GM23248 (cell line): ENCODE measurements around the gene ANTXRL. TPM values are rescaled to one million over a fixed set of nuclear protein-coding genes. Genes with fewer than 3 reads are reported as not detected.

ENCODE experiments used
- polyA plus RNA-seq: library from polyadenylated mRNA; unstranded; fragments of >200 nt; fragmentation: Nextera tagmentation; extraction: Ambion mirVana; gene quantifications from 2 replicates; pipeline ENCODE4 v1.2.1, GENCODE V29; 2016
- total RNA-seq: library from RNA; depleted of rRNA; stranded (reverse); fragments of >200 nt; shearing (Covaris generic); gene quantifications from 2 replicates; pipeline ENCODE4 v1.2.3, GENCODE V29; 2014; rRNA removed

The ANTXRL gene
- total and polyA plus RNA-seq, 2 experiments from 2014 or later, result not detected

Other genes starting within 250 kb of the ANTXRL start
- not detected in 2 replicates for gene MSMB, start 240.7 kb upstream of the ANTXRL start, total RNA-seq
- gene MSMB, start 240.7 kb upstream of the ANTXRL start, polyA plus RNA-seq, result not detected in 2 replicates
- 2.2 and 6.6 TPM in 2 replicates for gene ANXA8L1, start 88.8 kb downstream of the ANTXRL start, total RNA-seq
- 1.8 and 2.0 TPM in 2 replicates for gene ANXA8L1, start 88.8 kb downstream of the ANTXRL start, polyA plus RNA-seq
- not detected in 2 replicates for gene NPY4R, start 179.0 kb downstream of the ANTXRL start, total RNA-seq
- gene NPY4R, start 179.0 kb downstream of the ANTXRL start, polyA plus RNA-seq, result 0.34 TPM in 1 of 2 replicates, not detected in the other